OCI-LY7 (cell line): ENCODE measurements around the gene IQUB. TPM values are rescaled to one million over a fixed set of nuclear protein-coding genes. Genes with fewer than 3 reads are reported as not detected.

Source experiments
- Bru-seq: library from RNA; stranded (reverse); fragments of 400-500 nt; gene quantifications from one replicate; lab custom pipeline; 2021; lab: Mats Ljungman, UMichigan
- BruChase-seq, 2 experiments: library from RNA; stranded (reverse); fragments of 400-500 nt; gene quantifications; one replicate each; lab custom pipeline; 2021; lab: Mats Ljungman, UMichigan
- BruUV-seq: library from RNA; stranded (reverse); fragments of 400-500 nt; replicated peaks from 2 replicates; lab custom pipeline; 2021; lab: Mats Ljungman, UMichigan
- CTCF ChIA-PET: fragments of 300-600 bp; sonication (Branson Sonifier 250); formaldehyde crosslinking; loops from one replicate; lab custom pipeline; 2022; ENCODE audit warnings: antibody characterized with exemption; ENCODE audit not compliant: unreplicated experiment; lab: Charles Lee
- POLR2A ChIA-PET: fragments of 300-600 bp; sonication (Branson Sonifier 250); formaldehyde crosslinking; loops from one replicate; lab custom pipeline; 2022; ENCODE audit warnings: antibody characterized with exemption; lab: Charles Lee
- DNase-seq: peaks from one replicate; pipeline ENCODE4 v3.0.0-alpha.2; 2015; ENCODE audit warnings: low spot score
- H2AFZ ChIP-seq: fragments of 200-600 bp; sonication (generic), shearing (Covaris generic); 2 replicates; pipeline ENCODE4 v1.6.1; 2014; ENCODE audit warnings: mild to moderate bottlenecking, antibody characterized with exemption, low read length, moderate library complexity
- H3K27ac ChIP-seq: fragments of 200-600 bp; sonication (generic); 2 replicates; pipeline ENCODE4 v1.5.1; 2014; ENCODE audit warnings: mixed run types, low read depth, mild to moderate bottlenecking, moderate library complexity, low read length, inconsistent platforms; ENCODE audit not compliant: poor library complexity, severe bottlenecking
- H3K36me3 ChIP-seq: fragments of 200-600 bp; sonication (generic); 2 replicates; pipeline ENCODE4 v1.6.1; 2014; ENCODE audit warnings: mild to moderate bottlenecking, antibody characterized with exemption, low read length, moderate library complexity, mixed read lengths; ENCODE audit not compliant: insufficient read depth
- H3K4me1 ChIP-seq: fragments of 200-600 bp; sonication (generic); 2 replicates; pipeline ENCODE4 v1.5.1; 2014; ENCODE audit warnings: mild to moderate bottlenecking, low read length; ENCODE audit not compliant: insufficient read depth, poor library complexity, severe bottlenecking
- H3K4me2 ChIP-seq: fragments of 200-600 bp; sonication (generic); 2 replicates; pipeline ENCODE4 v1.6.1; 2014; ENCODE audit warnings: mild to moderate bottlenecking, low read length
- H3K4me3 ChIP-seq: fragments of 200-600 bp; sonication (generic); 2 replicates; pipeline ENCODE4 v1.5.1; 2014; ENCODE audit warnings: mild to moderate bottlenecking, low read depth, low read length; ENCODE audit not compliant: poor library complexity, severe bottlenecking
- H3K79me2 ChIP-seq: fragments of 200-600 bp; sonication (generic); 2 replicates; pipeline ENCODE4 v1.6.1; 2016; ENCODE audit warnings: low read depth, mild to moderate bottlenecking, low read length, moderate library complexity, mixed read lengths; ENCODE audit not compliant: insufficient read depth
- H3K9me2 ChIP-seq: fragments of 200-600 bp; sonication (generic); 2 replicates; pipeline ENCODE4 v1.6.1; 2016; ENCODE audit warnings: mild to moderate bottlenecking, low read length, mixed read lengths; ENCODE audit not compliant: insufficient read depth
- H3K9me3 ChIP-seq: fragments of 200-600 bp; sonication (generic); 2 replicates; pipeline ENCODE4 v1.6.1; 2014; ENCODE audit warnings: mild to moderate bottlenecking, mixed run types, low read length, mixed read lengths
- H4K20me1 ChIP-seq: fragments of 200-600 bp; sonication (generic); 2 replicates; pipeline ENCODE4 v1.6.1; 2014; ENCODE audit warnings: mild to moderate bottlenecking, antibody characterized with exemption, low read length, moderate library complexity, mixed read lengths; ENCODE audit not compliant: insufficient read depth
- EZH2phosphoT487 ChIP-seq: fragments of 200-600 bp; sonication (generic); IDR thresholded peaks from 2 replicates; pipeline ENCODE4 v1.6.1; 2018; ENCODE audit warnings: low read depth, borderline replicate concordance, mild to moderate bottlenecking, mixed run types, antibody characterized with exemption, low read length, moderate library complexity, mixed read lengths
- intact Hi-C: fragments of 100-400 bp; cut with micrococcal nuclease; formaldehyde crosslinking; loops from one replicate; pipeline ENCODE4 v1.10.0; 2022; ENCODE audit not compliant: unreplicated experiment
- long read RNA-seq: library from polyadenylated mRNA; stranded (forward); transcript quantifications from one replicate; pipeline ENCODE4 v2.0.0, GENCODE V29; 2022
- total RNA-seq, 2 experiments: library from RNA; depleted of rRNA in 1 of 2; stranded (reverse); fragments of >200 nt in 1 of 2; shearing (Covaris generic) in 1 of 2; gene quantifications; 2 replicates each; pipeline ENCODE4 v1.2.3, GENCODE V29; 2014 to 2022
- TF ChIP-seq, protein P1 (sequence below): fragments of 200-600 bp; sonication (generic); conservative IDR thresholded peaks from 2 replicates; pipeline ENCODE4 v1.5.1; 2014; ENCODE audit warnings: mild to moderate bottlenecking, antibody characterized with exemption, low read length, moderate library complexity, mixed read lengths

IQUB gene
- total RNA-seq (2014; rRNA removed; shearing (Covaris generic)) (0.09 and 0.15 TPM in 2 replicates), total RNA-seq (2022) (0.32 and 0.42 TPM in 2 replicates), Bru-seq, nascent RNA (percentile 22 among the genes with signal in this experiment), BruChase-seq, experiment 1, labeled RNA remaining after a 6-hour chase (percentile 27 among the genes with signal in this experiment), BruChase-seq, experiment 2, labeled RNA remaining after a 2-hour chase (percentile 36 among the genes with signal in this experiment)
- long read RNA-seq = 0 reads

DNA sequence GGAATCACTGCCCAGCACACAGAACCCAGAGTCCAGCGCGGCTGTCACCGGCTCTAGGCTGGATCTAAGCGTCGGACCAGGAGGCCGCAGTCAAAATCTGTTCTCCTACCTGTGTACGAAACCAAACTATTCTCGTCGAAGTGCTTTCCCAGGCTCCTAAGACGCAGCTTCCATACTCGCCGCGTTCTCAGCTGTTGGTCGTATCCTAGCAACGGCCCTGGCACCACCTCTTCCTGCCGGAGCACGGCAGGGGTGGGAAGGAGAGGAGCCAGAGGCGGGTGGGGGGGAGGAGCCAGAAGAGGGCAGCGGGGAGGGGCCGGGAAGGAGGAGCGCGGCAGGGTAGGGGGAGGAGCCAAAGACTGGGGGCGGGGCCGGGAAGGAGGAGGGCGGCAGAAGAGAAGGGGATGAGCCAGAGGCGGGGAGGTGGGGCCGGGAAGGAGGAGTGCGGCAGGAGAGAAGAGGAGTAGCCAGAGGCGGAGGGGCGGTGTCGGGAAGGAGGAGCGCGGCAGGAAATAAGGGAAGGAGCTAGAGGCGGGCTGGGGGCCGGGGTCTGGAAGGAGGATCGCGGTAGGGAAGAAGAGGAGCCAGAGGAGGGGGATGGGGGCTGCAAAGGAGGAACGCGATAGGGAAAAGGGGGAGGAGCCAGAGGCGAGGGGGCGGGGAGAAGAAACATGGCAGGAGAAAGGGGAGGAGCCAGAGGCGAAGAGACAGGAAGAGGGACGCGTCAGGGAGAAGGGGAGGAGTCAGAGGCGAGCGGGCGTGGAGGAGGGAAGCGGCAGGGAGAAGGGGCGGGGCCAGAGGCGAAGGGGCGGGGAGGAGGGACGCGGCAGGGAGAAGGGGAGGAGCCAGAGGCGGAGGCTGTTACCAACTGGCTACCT is at the start of gene IQUB:
TSS of gene IQUB (minus strand) at position 213 of the 878 bp plus-strand sequence. CDS start 22,255 bp downstream, outside the sequence.
- Histone ChIP-seq H3K4me1 (no peaks in the 10 kb centered on the region), H2AFZ (peak within 1 kb of the TSS; percentile 86), H3K9me3 (no peaks in the 10 kb centered on the region), H3K27ac (peak within 1 kb of the TSS; percentile 48), H3K9me2 (no peaks in the 10 kb centered on the region), H3K79me2 (0 out of 2 replicates have a peak, but pooled peaks cover 3% of the 10 kb centered on the region), H3K36me3 (peaks cover 5% of the 10 kb centered on the region; the same call in 1 of the 2 replicates), H4K20me1 (no peaks in the 10 kb centered on the region; the same call in 1 of the 2 replicates), H3K4me2 (peak within 1 kb of the TSS; percentile 96), H3K4me3 (peak within 1 kb of the TSS; percentile 70)
- TF ChIP-seq, protein P1, sequence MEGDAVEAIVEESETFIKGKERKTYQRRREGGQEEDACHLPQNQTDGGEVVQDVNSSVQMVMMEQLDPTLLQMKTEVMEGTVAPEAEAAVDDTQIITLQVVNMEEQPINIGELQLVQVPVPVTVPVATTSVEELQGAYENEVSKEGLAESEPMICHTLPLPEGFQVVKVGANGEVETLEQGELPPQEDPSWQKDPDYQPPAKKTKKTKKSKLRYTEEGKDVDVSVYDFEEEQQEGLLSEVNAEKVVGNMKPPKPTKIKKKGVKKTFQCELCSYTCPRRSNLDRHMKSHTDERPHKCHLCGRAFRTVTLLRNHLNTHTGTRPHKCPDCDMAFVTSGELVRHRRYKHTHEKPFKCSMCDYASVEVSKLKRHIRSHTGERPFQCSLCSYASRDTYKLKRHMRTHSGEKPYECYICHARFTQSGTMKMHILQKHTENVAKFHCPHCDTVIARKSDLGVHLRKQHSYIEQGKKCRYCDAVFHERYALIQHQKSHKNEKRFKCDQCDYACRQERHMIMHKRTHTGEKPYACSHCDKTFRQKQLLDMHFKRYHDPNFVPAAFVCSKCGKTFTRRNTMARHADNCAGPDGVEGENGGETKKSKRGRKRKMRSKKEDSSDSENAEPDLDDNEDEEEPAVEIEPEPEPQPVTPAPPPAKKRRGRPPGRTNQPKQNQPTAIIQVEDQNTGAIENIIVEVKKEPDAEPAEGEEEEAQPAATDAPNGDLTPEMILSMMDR = no peak
- no peak for TF ChIP-seq EZH2phosphoT487
- intact Hi-C loops = loop anchor here (1.0 to 2.0 kb wide), 2 partner anchors 23 to 214 kb away; partner anchors contain the start of genes NDUFA5 and WASL
- peak; percentile 95 for DNase-seq
- BruUV-seq = no TSS peak
- ChIA-PET CTCF (interaction anchor here (0.7 to 1.3 kb wide), 3 partner anchors 37 to 735 kb away, joined by 3 to 12 read pairs (median 5); no protein-coding TSS in a partner anchor), POLR2A (interaction anchor here (0.6 to 1.6 kb wide), 6 partner anchors 10 to 827 kb away, joined by 3 to 15 read pairs (median 4); partner anchors contain the start of gene NDUFA5)

DNA sequence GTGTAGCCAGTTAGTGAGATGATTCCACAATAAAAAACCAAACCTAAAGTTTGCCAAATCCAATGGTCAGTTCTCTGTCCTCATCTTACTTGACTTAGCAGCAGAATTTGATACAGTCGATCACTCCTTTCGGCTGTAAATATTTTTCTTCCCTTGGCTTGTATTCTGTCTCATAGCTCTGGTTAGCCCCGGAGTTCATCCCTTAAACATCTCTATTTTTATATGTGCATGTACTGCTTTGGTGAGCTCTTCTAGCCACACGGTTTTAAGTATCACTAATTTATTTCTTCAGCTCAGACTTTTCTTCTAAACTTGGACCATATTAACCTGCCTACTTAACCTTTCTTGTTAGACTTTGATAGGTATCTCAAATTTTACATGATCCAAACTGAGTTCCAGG is 49.4 kb upstream of the IQUB start:
- BruUV-seq = no TSS peak
- ChIA-PET CTCF (no interaction called here), POLR2A (no interaction called here)
- Histone ChIP-seq H3K4me2 (no peak overlapping the region), H3K4me1 (no peaks in the 10 kb centered on the region), H3K79me2 (no peaks in the 10 kb centered on the region), H3K27ac (no peak overlapping the region), H4K20me1 (no peaks in the 10 kb centered on the region), H3K36me3 (no peaks in the 10 kb centered on the region), H2AFZ (no peak overlapping the region), H3K4me3 (no peak overlapping the region), H3K9me2 (no peaks in the 10 kb centered on the region), H3K9me3 (no peaks in the 10 kb centered on the region)
- DNase-seq = no peak
- TF ChIP-seq EZH2phosphoT487 = no peak
- TF ChIP-seq, protein P1 = no peak
- intact Hi-C loops = no loop called here
